Measurements from ENCODE around the gene CALHM4.

- TF ChIP-seq, protein P1, sequence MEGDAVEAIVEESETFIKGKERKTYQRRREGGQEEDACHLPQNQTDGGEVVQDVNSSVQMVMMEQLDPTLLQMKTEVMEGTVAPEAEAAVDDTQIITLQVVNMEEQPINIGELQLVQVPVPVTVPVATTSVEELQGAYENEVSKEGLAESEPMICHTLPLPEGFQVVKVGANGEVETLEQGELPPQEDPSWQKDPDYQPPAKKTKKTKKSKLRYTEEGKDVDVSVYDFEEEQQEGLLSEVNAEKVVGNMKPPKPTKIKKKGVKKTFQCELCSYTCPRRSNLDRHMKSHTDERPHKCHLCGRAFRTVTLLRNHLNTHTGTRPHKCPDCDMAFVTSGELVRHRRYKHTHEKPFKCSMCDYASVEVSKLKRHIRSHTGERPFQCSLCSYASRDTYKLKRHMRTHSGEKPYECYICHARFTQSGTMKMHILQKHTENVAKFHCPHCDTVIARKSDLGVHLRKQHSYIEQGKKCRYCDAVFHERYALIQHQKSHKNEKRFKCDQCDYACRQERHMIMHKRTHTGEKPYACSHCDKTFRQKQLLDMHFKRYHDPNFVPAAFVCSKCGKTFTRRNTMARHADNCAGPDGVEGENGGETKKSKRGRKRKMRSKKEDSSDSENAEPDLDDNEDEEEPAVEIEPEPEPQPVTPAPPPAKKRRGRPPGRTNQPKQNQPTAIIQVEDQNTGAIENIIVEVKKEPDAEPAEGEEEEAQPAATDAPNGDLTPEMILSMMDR (IDR thresholded peaks at IDR 0.05), result no peak
- TF ChIP-seq POLR2A (IDR thresholded peaks at IDR 0.05) (no peak), POLR2AphosphoS5 (IDR thresholded peaks at IDR 0.05) (no peak)
Observed at GRCh38 chr6:116530436-116530835, 23.1 kb upstream of the CALHM4 start.

All from breast epithelium (tissue), 3 donors.